HepG2 (cell line): ENCODE results near the gene HOXA4. TPM values are rescaled to one million over a fixed set of nuclear protein-coding genes. Genes with fewer than 3 reads are reported as not detected.

Experiments
- DNMT1 ChIP-seq: sonication (generic); formaldehyde crosslinking; IDR thresholded peaks from 2 replicates; pipeline ENCODE4 v1.5.1; 2020; ENCODE audit warnings: mild to moderate bottlenecking, missing genetic modification reagents
- ELF1 ChIP-seq: sonication (generic); formaldehyde crosslinking; IDR thresholded peaks from 2 replicates; pipeline ENCODE4 v1.4.0; 2020; ENCODE audit warnings: missing genetic modification reagents
- GLI4 ChIP-seq: sonication (generic); formaldehyde crosslinking; IDR thresholded peaks from 2 replicates; pipeline ENCODE4 v1.5.1; 2020; ENCODE audit warnings: missing genetic modification reagents, mild to moderate bottlenecking, moderate library complexity, borderline replicate concordance
- KAT2B ChIP-seq: fragments of 150-350 bp; IDR thresholded peaks from 2 replicates; pipeline ENCODE4 v1.6.1; 2014; ENCODE audit warnings: low read depth, low read length, borderline replicate concordance
- KLF9 ChIP-seq: IDR thresholded peaks from 2 replicates; pipeline ENCODE4 v1.6.1; 2016; ENCODE audit warnings: low read depth
- MAFK ChIP-seq, 2 experiments: IDR thresholded peaks in 1 of 2; conservative IDR thresholded peaks in 1 of 2; 2 replicates each; pipeline ENCODE4 v1.6.1; 2011; ENCODE audit warnings: improper control_type of control experiment in 2 of 2, low read length in 2 of 2
- MXI1 ChIP-seq: IDR thresholded peaks from 3 replicates; pipeline ENCODE4 v1.6.1; 2012; ENCODE audit warnings: low read depth, low read length, inconsistent platforms, borderline replicate concordance
- POGZ ChIP-seq: sonication (generic); formaldehyde crosslinking; IDR thresholded peaks from 2 replicates; pipeline ENCODE4 v1.4.0; 2020; ENCODE audit warnings: mild to moderate bottlenecking, missing genetic modification reagents
- SRY ChIP-seq: sonication (generic); formaldehyde crosslinking; IDR thresholded peaks from 2 replicates; pipeline ENCODE4 v1.8.0; 2022; ENCODE audit warnings: mild to moderate bottlenecking, missing genetic modification reagents
- TBP ChIP-seq: sonication (generic); formaldehyde crosslinking; IDR thresholded peaks from 2 replicates; pipeline ENCODE4 v1.5.0; 2020; ENCODE audit warnings: missing genetic modification reagents
- TCF7 ChIP-seq: sonication (generic); IDR thresholded peaks from 2 replicates; pipeline ENCODE4 v1.6.1; 2016; ENCODE audit warnings: antibody characterized with exemption, low read depth
- ZC3H13 ChIP-seq: sonication (generic); formaldehyde crosslinking; IDR thresholded peaks from 2 replicates; pipeline ENCODE4 v1.8.1; 2023; ENCODE audit warnings: mild to moderate bottlenecking, missing genetic modification reagents, moderate library complexity
- ZNF101 ChIP-seq: sonication (generic); formaldehyde crosslinking; IDR thresholded peaks from 2 replicates; pipeline ENCODE4 v1.4.0; 2020; ENCODE audit warnings: mild to moderate bottlenecking, low read depth, missing genetic modification reagents, borderline replicate concordance
- ZNF12 ChIP-seq: sonication (generic); formaldehyde crosslinking; IDR thresholded peaks from 2 replicates; pipeline ENCODE4 v1.5.0; 2020; ENCODE audit warnings: missing genetic modification reagents
- ZNF143 ChIP-seq: sonication (generic); formaldehyde crosslinking; IDR thresholded peaks from 2 replicates; pipeline ENCODE4 v1.4.0; 2020; ENCODE audit warnings: missing genetic modification reagents
- ZNF224 ChIP-seq: sonication (generic); formaldehyde crosslinking; IDR thresholded peaks from 2 replicates; pipeline ENCODE4 v1.5.0; 2020; ENCODE audit warnings: mild to moderate bottlenecking, missing genetic modification reagents
- ZNF367 ChIP-seq: sonication (generic); formaldehyde crosslinking; IDR thresholded peaks from 2 replicates; pipeline ENCODE4 v1.4.0; 2020; ENCODE audit warnings: missing genetic modification reagents, borderline replicate concordance
- ZNF383 ChIP-seq: sonication (generic); formaldehyde crosslinking; IDR thresholded peaks from 2 replicates; pipeline ENCODE4 v1.4.0; 2020; ENCODE audit warnings: missing genetic modification reagents, mild to moderate bottlenecking, borderline replicate concordance
- ZNF546 ChIP-seq: sonication (generic); formaldehyde crosslinking; conservative IDR thresholded peaks from 2 replicates; pipeline ENCODE4 v1.8.1; 2023; ENCODE audit warnings: mild to moderate bottlenecking, missing genetic modification reagents
- ZNF547 ChIP-seq: sonication (generic); formaldehyde crosslinking; IDR thresholded peaks from 2 replicates; pipeline ENCODE4 v1.5.1; 2020; ENCODE audit warnings: mild to moderate bottlenecking, missing genetic modification reagents
- ZNF672 ChIP-seq: sonication (generic); formaldehyde crosslinking; IDR thresholded peaks from 2 replicates; pipeline ENCODE4 v1.8.1; 2022; ENCODE audit warnings: missing genetic modification reagents
- ZSCAN25 ChIP-seq: sonication (generic); formaldehyde crosslinking; IDR thresholded peaks from 2 replicates; pipeline ENCODE4 v1.8.0; 2022; ENCODE audit warnings: mild to moderate bottlenecking, missing genetic modification reagents
- ZSCAN31 ChIP-seq: sonication (generic); formaldehyde crosslinking; IDR thresholded peaks from 2 replicates; pipeline ENCODE4 v1.5.0; 2020; ENCODE audit warnings: low read depth, mild to moderate bottlenecking, missing genetic modification reagents
- polyA plus RNA-seq, 8 experiments: library from polyadenylated mRNA; depleted of rRNA in 3 of 8; stranded (reverse) in 7 of 8; unstranded in 1 of 8; fragments of >200 nt; fragmentation: Illumina TruSeq in 4 of 8; extraction: Trizol in 4 of 8; gene quantifications; 2 replicates each; pipeline versions ENCODE4 v1.2.1 to v1.2.3, GENCODE V29; 2011 to 2016; ENCODE audit warnings: low read depth in 4 of 8, missing spikeins in 1 of 8, mixed read lengths in 1 of 8; ENCODE audit not compliant: insufficient read depth in 1 of 8
- total RNA-seq, 5 experiments: library from RNA; depleted of rRNA; stranded (reverse); fragments of >200 nt; fragmentation: Illumina TruSeq; extraction: Trizol; gene quantifications; 2 replicates each; pipeline ENCODE4 v1.2.3, GENCODE V29; 2016; ENCODE audit warnings: low read depth in 1 of 5
- TF ChIP-seq, protein P1 (sequence below): sonication (generic); formaldehyde crosslinking; conservative IDR thresholded peaks from 2 replicates; pipeline ENCODE4 v1.4.0; 2020; ENCODE audit warnings: missing genetic modification reagents
- TF ChIP-seq, protein P2 (sequence below): sonication (generic); formaldehyde crosslinking; IDR thresholded peaks from 2 replicates; pipeline ENCODE4 v1.4.0; 2020; ENCODE audit warnings: low read depth, mild to moderate bottlenecking, missing genetic modification reagents
- TF ChIP-seq, protein P3 (sequence below): sonication (generic); formaldehyde crosslinking; IDR thresholded peaks from 2 replicates; pipeline ENCODE4 v1.8.0; 2022; ENCODE audit warnings: mild to moderate bottlenecking, missing genetic modification reagents, moderate library complexity
- TF ChIP-seq, protein P4 (sequence below): IDR thresholded peaks from 2 replicates; pipeline ENCODE4 v1.6.1; 2012; ENCODE audit warnings: inconsistent platforms

Gene HOXA4
- total and polyA plus RNA-seq, 2 of the 13 experiments (the other 11 are each of a cell fraction or from before 2014, with no cell fraction given) = 2.4 to 5.4 TPM

DNA sequence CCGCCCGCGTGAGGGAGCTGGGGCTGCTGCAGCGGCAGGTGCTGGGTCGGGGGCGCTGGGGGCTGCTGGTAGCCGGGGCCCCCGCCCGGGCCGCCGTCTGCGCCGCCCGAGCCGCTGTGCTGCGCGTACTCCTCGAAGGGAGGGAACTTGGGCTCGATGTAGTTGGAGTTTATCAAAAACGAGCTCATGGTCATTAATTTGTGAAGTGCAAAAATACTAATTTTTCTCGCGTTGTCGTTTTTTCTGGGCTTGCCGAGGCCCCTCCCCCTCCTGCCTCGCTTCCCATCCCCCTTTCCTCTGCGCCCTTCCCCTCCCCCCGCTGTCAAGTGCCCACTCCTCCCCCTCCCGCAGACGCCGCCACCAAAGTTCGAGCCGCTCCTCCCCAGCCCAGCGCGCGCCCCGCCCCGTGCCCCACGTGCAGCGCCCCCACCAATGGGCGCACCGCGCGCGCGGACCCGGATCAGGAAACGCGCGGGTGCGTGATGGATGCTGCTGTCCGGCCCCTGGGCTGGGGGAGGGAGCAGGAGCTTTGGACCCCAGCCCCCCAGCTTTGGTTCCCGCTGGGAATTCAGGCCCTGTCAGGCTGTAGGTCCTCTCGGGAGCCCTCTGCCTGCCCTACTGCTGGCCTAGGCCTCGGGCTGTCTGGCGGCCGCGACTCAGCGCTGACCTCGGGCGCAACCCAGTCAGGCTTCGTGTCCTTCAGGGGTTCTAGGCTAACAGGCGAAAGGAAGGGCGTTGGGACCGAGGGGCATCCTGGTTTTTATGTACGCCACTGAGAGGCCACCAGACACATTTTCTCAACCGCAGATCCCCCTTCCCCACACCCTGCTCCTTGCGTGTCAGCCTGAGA, at the start of gene HOXA4 (continued):
- TF ChIP-seq ZNF224 (no peak), KLF9 (CRISPR knock-in tag) (no peak), TCF7 (0 out of 2 replicates have a peak, but pooled peaks have one; percentile 21), ZNF12 (CRISPR knock-in tag) (no peak), ELF1 (CRISPR knock-in tag) (peak; percentile 89), ZC3H13 (CRISPR knock-in tag) (no peak), MAFK (conservative IDR thresholded peaks at IDR 0.05 in 1 of 2, IDR thresholded peaks at IDR 0.05 in 1 of 2; ENCODE audit: low read length in 2 of 2) (no peak), GLI4 (CRISPR knock-in tag) (no peak), ZNF547 (CRISPR knock-in tag) (peak; percentile 84), ZSCAN31 (CRISPR knock-in tag) (peak; percentile 66), TBP (CRISPR knock-in tag) (no peak), MXI1 (peak; percentile 57; the same call in 1 of the 3 replicates), DNMT1 (CRISPR knock-in tag) (no peak), SRY (CRISPR knock-in tag) (peak; percentile 34; the same call in 1 of the 2 replicates), ZNF101 (CRISPR knock-in tag) (no peak), ZNF546 (CRISPR knock-in tag) (no peak), ZSCAN25 (CRISPR knock-in tag) (peak; percentile 59; the same call in 1 of the 2 replicates), POGZ (peak; percentile 91), ZNF143 (CRISPR knock-in tag) (no peak), KAT2B (no peak), ZNF383 (no peak), ZNF367 (CRISPR knock-in tag) (no peak), ZNF672 (0 out of 2 replicates have a peak, but pooled peaks have one; percentile 19)
- TF ChIP-seq, protein P1, sequence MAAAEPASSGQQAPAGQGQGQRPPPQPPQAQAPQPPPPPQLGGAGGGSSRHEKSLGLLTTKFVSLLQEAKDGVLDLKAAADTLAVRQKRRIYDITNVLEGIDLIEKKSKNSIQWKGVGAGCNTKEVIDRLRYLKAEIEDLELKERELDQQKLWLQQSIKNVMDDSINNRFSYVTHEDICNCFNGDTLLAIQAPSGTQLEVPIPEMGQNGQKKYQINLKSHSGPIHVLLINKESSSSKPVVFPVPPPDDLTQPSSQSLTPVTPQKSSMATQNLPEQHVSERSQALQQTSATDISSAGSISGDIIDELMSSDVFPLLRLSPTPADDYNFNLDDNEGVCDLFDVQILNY (CRISPR knock-in tag) = 0 out of 2 replicates have a peak, but pooled peaks have one; percentile 22
- TF ChIP-seq, protein P2, sequence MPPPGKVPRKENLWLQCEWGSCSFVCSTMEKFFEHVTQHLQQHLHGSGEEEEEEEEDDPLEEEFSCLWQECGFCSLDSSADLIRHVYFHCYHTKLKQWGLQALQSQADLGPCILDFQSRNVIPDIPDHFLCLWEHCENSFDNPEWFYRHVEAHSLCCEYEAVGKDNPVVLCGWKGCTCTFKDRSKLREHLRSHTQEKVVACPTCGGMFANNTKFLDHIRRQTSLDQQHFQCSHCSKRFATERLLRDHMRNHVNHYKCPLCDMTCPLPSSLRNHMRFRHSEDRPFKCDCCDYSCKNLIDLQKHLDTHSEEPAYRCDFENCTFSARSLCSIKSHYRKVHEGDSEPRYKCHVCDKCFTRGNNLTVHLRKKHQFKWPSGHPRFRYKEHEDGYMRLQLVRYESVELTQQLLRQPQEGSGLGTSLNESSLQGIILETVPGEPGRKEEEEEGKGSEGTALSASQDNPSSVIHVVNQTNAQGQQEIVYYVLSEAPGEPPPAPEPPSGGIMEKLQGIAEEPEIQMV (CRISPR knock-in tag) = no peak
- TF ChIP-seq, protein P3, sequence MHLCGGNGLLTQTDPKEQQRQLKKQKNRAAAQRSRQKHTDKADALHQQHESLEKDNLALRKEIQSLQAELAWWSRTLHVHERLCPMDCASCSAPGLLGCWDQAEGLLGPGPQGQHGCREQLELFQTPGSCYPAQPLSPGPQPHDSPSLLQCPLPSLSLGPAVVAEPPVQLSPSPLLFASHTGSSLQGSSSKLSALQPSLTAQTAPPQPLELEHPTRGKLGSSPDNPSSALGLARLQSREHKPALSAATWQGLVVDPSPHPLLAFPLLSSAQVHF = 0 out of 2 replicates have a peak, but pooled peaks have one; percentile 42
- TF ChIP-seq, protein P4, sequence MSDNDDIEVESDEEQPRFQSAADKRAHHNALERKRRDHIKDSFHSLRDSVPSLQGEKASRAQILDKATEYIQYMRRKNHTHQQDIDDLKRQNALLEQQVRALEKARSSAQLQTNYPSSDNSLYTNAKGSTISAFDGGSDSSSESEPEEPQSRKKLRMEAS = peak; percentile 85
